GM12891 (cell line): ENCODE measurements around the gene SMYD3.

Source experiments
- POLR2A ChIP-seq: IDR thresholded peaks from 2 replicates; pipeline ENCODE4 v1.6.1; 2011; ENCODE audit warnings: low read depth, low read length, control low read depth
- POLR2AphosphoS5 ChIP-seq: IDR thresholded peaks from 2 replicates; pipeline ENCODE4 v1.6.1; 2011; ENCODE audit warnings: low read depth, low read length, control low read depth
- SPI1 ChIP-seq: IDR thresholded peaks from 2 replicates; pipeline ENCODE4 v1.6.1; 2011; ENCODE audit warnings: low read depth, low read length, control low read depth
- TAF1 ChIP-seq: IDR thresholded peaks from 2 replicates; pipeline ENCODE4 v1.6.1; 2011; ENCODE audit warnings: low read depth, low read length, control low read depth

- TF ChIP-seq POLR2A (no peak), POLR2AphosphoS5 (no peak), SPI1 (no peak), TAF1 (no peak)
Measured at GRCh38 chr1:245834002-245834401, 673.1 kb downstream of the SMYD3 start.
